ENCODE data around the gene UGT2B7.
A peak's percentile ranks its signal among the peaks of the same experiment; 100 is the strongest.

UGT2B7 gene

DNA sequence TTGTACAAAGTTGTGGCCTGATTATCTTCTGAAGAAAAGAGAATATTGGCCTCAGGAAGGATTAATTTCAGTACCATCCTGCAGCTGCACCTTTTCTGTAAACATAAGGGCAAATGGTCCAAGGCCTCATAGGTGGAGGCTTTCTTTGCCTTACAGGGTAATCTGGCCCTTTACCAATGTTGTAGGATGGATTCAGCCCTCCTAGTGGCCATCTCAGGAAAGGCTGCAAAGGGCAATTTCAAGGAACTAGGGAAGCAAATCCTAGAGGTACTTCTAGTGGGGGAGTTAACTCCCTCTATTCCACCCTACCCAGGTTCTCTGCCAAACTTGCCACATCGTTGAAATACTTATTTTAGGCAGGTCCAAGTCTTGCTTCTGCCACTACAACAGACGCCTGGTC lies 60.6 kb downstream of the UGT2B7 start:
- peak; percentile 3 to 7 for DNase-seq
- no peak for TF ChIP-seq GATA1 (IDR thresholded peaks at IDR 0.05; ENCODE audit: low read depth, low read length)
- TF ChIP-seq POLR2A (IDR thresholded peaks at IDR 0.05; ENCODE audit: low read length): no peak

All from erythroblast (primary cell).